Measurements from ENCODE around the gene FCRL2. TPM values are rescaled to one million over a fixed set of nuclear protein-coding genes. Genes with fewer than 3 reads are reported as not detected.

The FCRL2 gene
- total RNA-seq, 1 donor: not detected

DNA sequence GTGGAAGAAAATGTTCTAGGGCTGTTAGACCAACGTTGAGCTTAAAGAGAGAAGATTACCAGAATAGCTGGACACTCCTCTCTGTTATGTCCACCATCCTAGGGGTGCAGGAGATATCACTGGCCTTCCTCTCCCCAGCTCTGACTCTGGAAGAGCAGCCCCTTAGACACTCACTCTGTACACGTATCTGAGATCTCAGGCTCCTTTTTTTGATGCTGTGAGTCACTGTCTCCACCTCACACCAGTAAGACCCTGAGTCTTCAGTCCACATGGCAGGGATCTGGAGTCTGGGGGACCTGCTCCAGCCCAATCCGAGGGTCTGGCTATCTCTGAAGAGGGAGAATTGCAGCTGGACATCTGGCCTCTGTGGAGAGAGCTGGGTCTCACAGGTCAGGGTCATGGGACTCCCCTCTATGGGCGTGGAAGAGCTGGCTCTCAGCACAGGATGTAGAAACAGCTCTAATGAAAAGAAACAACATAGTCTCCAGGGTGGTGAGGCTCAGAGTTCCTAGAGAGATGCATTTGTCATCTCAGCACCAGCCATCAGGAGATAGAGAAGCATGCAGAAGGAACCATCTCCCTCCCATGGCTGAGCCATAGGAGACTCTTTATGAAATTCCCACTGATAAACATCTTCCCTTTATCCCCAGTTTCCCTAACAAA lies 79.8 kb downstream of the FCRL2 start:
- DNase-seq (ENCODE audit: low read depth): no peak
- no peak for TF ChIP-seq CTCF (IDR thresholded peaks at IDR 0.05; ENCODE audit: insufficient read depth, low read length)
- H3K4me3 ChIP-seq (ENCODE audit: low read depth, low read length): no peak overlapping the region

Other genes starting within 250 kb of the FCRL2 start
- gene FCRL5, start 224.6 kb downstream of the FCRL2 start, total RNA-seq (ENCODE audit: low replicate concordance): not detected in 2 replicates
- gene FCRL4, start 179.0 kb downstream of the FCRL2 start, total RNA-seq (ENCODE audit: low replicate concordance): not detected in 2 replicates
- gene FCRL3, start 76.4 kb downstream of the FCRL2 start, total RNA-seq (ENCODE audit: low replicate concordance): not detected in 2 replicates
- not detected in 2 replicates for gene FCRL1, start 43.0 kb upstream of the FCRL2 start, total RNA-seq (ENCODE audit: low replicate concordance)
- not detected in 2 replicates for gene CD5L, start 64.7 kb upstream of the FCRL2 start, total RNA-seq (ENCODE audit: low replicate concordance)
- 96.8 and 96.9 TPM in 2 replicates for gene KIRREL1, start 216.5 kb upstream of the FCRL2 start, total RNA-seq (ENCODE audit: low replicate concordance)

All from fibroblast of the aortic adventitia (primary cell).